ENCODE data around the gene RBM18.

- TF ChIP-seq JUNB (IDR thresholded peaks at IDR 0.05; ENCODE audit: unreplicated experiment) = no peak
- no peak for TF ChIP-seq NANOG (IDR thresholded peaks at IDR 0.05; ENCODE audit: borderline replicate concordance)
- no peak for TF ChIP-seq EZH2phosphoT487 (IDR thresholded peaks at IDR 0.05; ENCODE audit: unreplicated experiment)
- no peak for TF ChIP-seq REST (IDR thresholded peaks at IDR 0.05; ENCODE audit: unreplicated experiment)
- TF ChIP-seq CTCF (conservative IDR thresholded peaks at IDR 0.05; ENCODE audit: low read depth in 2 of 2) = no peak
- no peak for TF ChIP-seq CREB1 (CRISPR knock-in tag; IDR thresholded peaks at IDR 0.05; ENCODE audit: low read depth)
- TF ChIP-seq EZH2 (IDR thresholded peaks at IDR 0.05; ENCODE audit: low read depth, unreplicated experiment) = no peak
- no peak for TF ChIP-seq POLR2AphosphoS5 (IDR thresholded peaks at IDR 0.05; ENCODE audit: low read depth)
Measured at GRCh38 chr9:122251351-122251750, 13.3 kb downstream of the RBM18 start.

All from GM23338 (cell line).